ENCODE results near the gene TCAIM. TPM values are rescaled to one million over a fixed set of nuclear protein-coding genes. Genes with fewer than 3 reads are reported as not detected.

TCAIM gene
- total RNA-seq, 1 donor from 2014 or later, result 14.3 TPM

Other genes starting within 250 kb of the TCAIM start
- not detected in 2 replicates for gene TOPAZ1, start 96.9 kb upstream of the TCAIM start, total RNA-seq
- 17.7 and 19.8 TPM in 2 replicates for gene ZNF445, start 138.9 kb downstream of the TCAIM start, total RNA-seq
- gene ZKSCAN7, start 216.4 kb downstream of the TCAIM start, total RNA-seq, result 0.79 and 0.90 TPM in 2 replicates
- gene ZNF660, start 246.2 kb downstream of the TCAIM start, total RNA-seq, result 0.17 and 0.30 TPM in 2 replicates

Measured in activated CD4-positive, alpha-beta T cell treated with anti-CD3 and anti-CD28 coated beads, Interleukin-2, amount 10 ng/mL, durations not matched to agents 24 days and 14 days (primary cell).